IPS DF 6.9 (cell line): ENCODE results near the gene GCKR.

Experiments
- DNase-seq: peaks from one replicate; pipeline ENCODE4 v3.0.0-alpha.2; 2013; ENCODE audit warnings: low read depth, low spot score
- H3K27ac ChIP-seq: one replicate; pipeline ENCODE4 v1.5.1; 2013; ENCODE audit warnings: low read length, control low read depth
- H3K27me3 ChIP-seq: 2 replicates; pipeline ENCODE4 v1.6.1; 2013; ENCODE audit warnings: mild to moderate bottlenecking, low read length; ENCODE audit not compliant: control insufficient read depth, insufficient read depth
- H3K36me3 ChIP-seq: 2 replicates; pipeline ENCODE4 v1.6.1; 2013; ENCODE audit warnings: low read length; ENCODE audit not compliant: control insufficient read depth, insufficient read depth
- H3K4me1 ChIP-seq: 2 replicates; pipeline ENCODE4 v1.6.1; 2013; ENCODE audit warnings: low read length; ENCODE audit not compliant: control insufficient read depth, insufficient read depth
- H3K4me3 ChIP-seq: 2 replicates; pipeline ENCODE4 v1.5.1; 2013; ENCODE audit warnings: mild to moderate bottlenecking, low read length
- H3K9me3 ChIP-seq: 2 replicates; pipeline ENCODE4 v1.6.1; 2013; ENCODE audit warnings: low read length, inconsistent platforms; ENCODE audit not compliant: control insufficient read depth, insufficient read depth
- WGBS: extraction: QIAGEN DNeasy Blood & Tissue Kit; methylation state at CpG from one replicate; pipeline ENCODE4 v1.1.7; 2013; ENCODE audit warnings: mixed read lengths, missing lambda C conversion rate; ENCODE audit not compliant: insufficient read length, insufficient coverage; 5-methylcytosine and 5-hydroxymethylcytosine counted together

The GCKR gene, protein sequence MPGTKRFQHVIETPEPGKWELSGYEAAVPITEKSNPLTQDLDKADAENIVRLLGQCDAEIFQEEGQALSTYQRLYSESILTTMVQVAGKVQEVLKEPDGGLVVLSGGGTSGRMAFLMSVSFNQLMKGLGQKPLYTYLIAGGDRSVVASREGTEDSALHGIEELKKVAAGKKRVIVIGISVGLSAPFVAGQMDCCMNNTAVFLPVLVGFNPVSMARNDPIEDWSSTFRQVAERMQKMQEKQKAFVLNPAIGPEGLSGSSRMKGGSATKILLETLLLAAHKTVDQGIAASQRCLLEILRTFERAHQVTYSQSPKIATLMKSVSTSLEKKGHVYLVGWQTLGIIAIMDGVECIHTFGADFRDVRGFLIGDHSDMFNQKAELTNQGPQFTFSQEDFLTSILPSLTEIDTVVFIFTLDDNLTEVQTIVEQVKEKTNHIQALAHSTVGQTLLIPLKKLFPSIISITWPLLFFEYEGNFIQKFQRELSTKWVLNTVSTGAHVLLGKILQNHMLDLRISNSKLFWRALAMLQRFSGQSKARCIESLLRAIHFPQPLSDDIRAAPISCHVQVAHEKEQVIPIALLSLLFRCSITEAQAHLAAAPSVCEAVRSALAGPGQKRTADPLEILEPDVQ

DNA sequence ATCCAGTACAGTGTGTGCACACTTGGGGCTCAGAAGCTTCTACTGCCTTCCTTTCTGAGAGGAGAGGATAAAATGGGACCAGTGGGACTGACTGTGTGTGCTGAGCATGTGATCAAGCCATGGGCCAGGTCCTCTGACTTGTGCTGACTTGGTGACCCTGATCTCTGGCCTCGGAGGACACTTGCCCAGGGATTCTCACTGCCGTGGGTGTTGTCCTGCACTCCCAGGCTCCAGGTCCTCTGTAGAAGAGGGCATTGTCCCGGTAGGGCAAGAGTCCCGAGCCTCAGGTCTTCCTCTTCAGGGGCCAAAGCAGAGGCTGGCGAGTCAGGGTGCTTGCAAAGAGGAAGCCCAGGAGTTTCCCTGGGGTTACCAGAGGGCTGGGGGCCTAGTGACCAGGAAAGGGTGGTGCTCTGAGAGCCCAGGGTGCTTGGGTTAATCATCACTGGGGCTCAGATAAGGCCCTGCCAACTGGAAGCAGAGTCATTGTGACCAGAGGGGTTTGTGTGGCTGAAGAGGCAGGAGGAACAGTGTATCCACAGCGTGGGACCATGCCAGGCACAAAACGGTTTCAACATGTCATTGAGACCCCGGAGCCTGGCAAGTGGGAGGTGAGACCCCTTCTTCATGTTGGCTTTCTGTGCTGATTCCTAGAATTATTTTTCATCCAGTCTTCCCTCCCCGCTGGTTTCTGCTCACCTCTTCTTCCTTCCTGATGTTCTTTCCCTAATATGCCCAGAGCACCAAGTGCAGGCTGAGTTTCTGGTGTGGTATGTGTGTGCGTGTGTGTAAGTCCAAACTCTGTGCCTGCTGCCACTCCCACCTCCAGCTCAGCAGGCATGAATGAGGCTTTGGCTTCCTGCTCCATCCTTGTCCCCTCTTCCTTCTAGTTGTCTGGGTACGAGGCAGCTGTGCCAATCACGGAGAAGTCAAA, at the start of gene GCKR:
Gene GCKR (plus strand): TSS at position 483 of the 931 bp plus-strand sequence. CDS start 66 bp downstream, at position 549.
- Histone ChIP-seq H3K36me3 (no peaks in the 10 kb centered on the region), H3K9me3 (no peaks in the 10 kb centered on the region), H3K27ac (no peak within 1 kb of the TSS), H3K4me1 (peaks cover 2% of the 10 kb centered on the region; the same call in 1 of the 2 replicates), H3K27me3 (no peaks in the 10 kb centered on the region; the same call in 1 of the 2 replicates), H3K4me3 (no peak within 1 kb of the TSS)
- DNase-seq = no peak
- WGBS = no CpG with 5 or more reads among the region's 12 CpGs

DNA sequence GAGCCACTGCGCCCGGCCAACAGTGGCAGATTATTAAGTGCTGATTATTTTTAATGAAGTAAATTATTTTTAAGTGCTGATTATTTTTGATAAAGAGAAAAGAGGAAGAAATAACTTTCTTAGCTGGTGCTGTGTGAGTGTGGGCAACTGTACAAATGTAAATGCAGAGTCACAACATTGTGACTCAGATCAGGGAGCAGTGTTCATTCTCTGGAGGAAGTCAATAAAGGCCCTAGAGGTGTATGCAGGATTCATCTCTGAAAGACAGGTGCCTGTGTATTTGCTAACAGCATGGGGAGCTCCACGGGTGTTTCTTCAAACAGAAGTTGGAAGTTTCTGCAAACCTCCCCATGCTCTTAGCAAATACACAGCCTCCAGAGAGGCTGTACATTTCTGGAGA, 48.3 kb upstream of the GCKR start:
- Histone ChIP-seq H3K36me3 (no peaks in the 10 kb centered on the region; the same call in none of the 2 replicates), H3K27me3 (no peaks in the 10 kb centered on the region), H3K9me3 (no peaks in the 10 kb centered on the region), H3K4me3 (no peak overlapping the region), H3K27ac (no peak overlapping the region), H3K4me1 (no peaks in the 10 kb centered on the region)
- WGBS = no CpG with 5 or more reads among the region's 3 CpGs
- DNase-seq = no peak

DNA sequence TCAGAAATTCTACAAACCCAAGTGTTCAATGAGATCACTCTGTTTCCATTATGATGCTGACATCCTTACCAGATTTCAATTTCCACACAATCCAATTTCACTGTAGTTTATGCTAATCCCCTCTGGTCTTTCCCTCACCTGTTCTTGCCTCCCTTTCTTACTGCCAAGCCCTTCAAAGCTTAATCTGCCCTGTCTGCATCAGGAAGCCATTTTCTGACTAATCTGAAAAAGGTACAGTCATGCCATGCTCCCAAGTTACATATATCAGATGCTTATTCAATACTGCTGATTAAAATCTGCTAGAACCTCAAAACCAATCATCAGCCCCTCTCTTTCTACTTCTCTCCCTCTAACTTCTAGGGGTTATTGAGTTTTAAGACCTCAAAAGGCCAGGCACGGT, 45.5 kb upstream of the GCKR start:
- H3K27ac ChIP-seq = no peak overlapping the region
- H3K27me3 ChIP-seq = no peaks in the 10 kb centered on the region
- H3K36me3 ChIP-seq = no peaks in the 10 kb centered on the region
- no peak overlapping the region for H3K4me3 ChIP-seq
- H3K9me3 ChIP-seq = no peaks in the 10 kb centered on the region
- no CpG with 5 or more reads among the region's 1 CpG for WGBS
- no peaks in the 10 kb centered on the region for H3K4me1 ChIP-seq
- no peak for DNase-seq

DNA sequence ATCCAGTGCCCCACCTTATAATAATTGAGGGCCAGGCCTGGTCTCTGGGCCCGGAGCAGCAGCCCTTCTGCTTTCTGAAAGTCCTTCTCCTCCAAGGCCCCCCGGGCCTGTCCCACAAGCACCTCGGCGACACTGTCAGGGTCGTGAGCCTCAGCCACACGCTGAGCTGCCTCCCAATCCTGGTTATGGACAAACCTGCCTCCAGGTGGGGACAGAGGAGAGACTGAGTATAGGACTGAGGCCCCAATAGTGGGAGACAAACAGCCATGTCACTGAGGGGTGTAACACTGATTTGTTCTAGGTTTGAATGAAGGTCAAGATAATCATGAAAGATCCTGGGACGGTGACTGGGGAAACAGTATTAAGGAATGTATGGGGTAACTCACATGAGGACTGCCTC, 42.7 kb upstream of the GCKR start:
- Histone ChIP-seq H3K27me3 (no peaks in the 10 kb centered on the region), H3K27ac (no peak overlapping the region), H3K9me3 (no peaks in the 10 kb centered on the region), H3K4me3 (no peak overlapping the region), H3K36me3 (no peaks in the 10 kb centered on the region; the same call in 1 of the 2 replicates), H3K4me1 (no peaks in the 10 kb centered on the region)
- DNase-seq = no peak
- WGBS = no CpG with 5 or more reads among the region's 7 CpGs

DNA sequence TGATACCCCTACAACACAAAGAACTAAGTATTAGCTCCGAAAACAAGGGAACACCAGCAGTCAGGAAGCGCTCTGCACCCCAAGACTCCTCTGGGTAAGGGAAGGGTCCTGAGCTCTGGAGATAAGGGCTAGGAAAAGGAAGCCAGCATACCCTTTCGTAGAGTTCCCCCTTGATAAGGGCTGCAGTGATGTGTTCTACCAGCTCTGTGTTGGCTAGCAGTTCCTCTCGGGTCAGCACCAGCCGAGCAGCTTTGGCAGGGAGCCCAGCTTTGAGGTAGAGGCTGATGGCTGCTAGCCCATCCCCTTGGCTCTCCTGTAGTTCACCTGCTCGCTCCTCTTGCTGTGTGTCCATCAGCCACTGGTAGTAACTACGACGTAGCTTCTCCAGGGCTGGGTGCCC, 35.5 kb upstream of the GCKR start:
- H3K27ac ChIP-seq = no peak overlapping the region
- no CpG with 5 or more reads among the region's 8 CpGs for WGBS

DNA sequence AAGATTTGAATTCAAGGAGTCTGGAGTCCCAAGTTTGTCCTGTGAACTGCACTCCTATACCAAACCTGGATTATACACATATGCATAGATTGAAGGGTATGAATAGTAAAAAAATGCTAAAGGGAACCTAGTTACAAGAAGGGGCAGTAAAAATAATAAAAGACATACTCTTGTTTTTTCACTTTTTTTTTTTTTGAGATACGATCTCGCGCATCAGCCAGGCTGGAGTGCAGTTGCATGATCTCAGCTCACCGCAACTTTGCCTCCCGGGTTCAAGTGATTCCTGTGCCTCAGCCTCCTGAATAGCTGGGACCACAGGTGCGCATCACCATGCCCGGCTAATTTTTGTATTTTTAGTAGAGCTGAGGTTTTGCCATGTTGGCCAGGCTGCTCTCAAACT, 32.2 kb upstream of the GCKR start:
- WGBS = no CpG with 5 or more reads among the region's 7 CpGs
- H3K9me3 ChIP-seq = no peaks in the 10 kb centered on the region

More for the DNA sequence above, 35.5 kb upstream of the GCKR start:
- Histone ChIP-seq H3K4me3 (no peak overlapping the region), H3K4me1 (no peaks in the 10 kb centered on the region), H3K9me3 (no peaks in the 10 kb centered on the region), H3K36me3 (no peaks in the 10 kb centered on the region; the same call in 1 of the 2 replicates), H3K27me3 (no peaks in the 10 kb centered on the region)
- DNase-seq = no peak

DNA sequence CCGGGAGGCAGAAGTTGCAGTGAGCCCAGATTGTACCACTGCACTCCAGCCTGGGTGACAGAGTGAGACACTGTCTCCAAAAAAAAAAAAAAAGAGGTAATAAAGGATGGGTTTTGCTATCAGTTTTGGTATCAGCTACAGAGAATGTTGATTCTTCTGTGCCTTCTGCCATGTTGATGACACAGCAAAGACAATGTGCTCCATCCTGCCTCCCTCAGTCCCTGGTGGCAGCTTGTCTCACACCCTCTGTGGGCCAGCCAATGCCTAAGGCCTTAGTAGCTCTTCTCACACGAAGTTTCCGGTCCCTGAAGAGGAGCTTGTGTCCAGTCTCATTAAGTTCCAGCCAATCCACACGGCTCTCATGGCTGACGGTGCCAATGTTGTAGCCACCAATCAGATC, 24.7 kb upstream of the GCKR start:
- DNase-seq = no peak
- Histone ChIP-seq H3K4me3 (no peak overlapping the region), H3K27ac (no peak overlapping the region), H3K4me1 (no peaks in the 10 kb centered on the region), H3K36me3 (no peaks in the 10 kb centered on the region), H3K9me3 (no peaks in the 10 kb centered on the region), H3K27me3 (no peaks in the 10 kb centered on the region)
- WGBS = no CpG with 5 or more reads among the region's 5 CpGs

More for the DNA sequence above, 32.2 kb upstream of the GCKR start:
- no peaks in the 10 kb centered on the region for H3K4me1 ChIP-seq
- no peak overlapping the region for H3K4me3 ChIP-seq
- no peaks in the 10 kb centered on the region for H3K36me3 ChIP-seq
- no peak overlapping the region for H3K27ac ChIP-seq
- H3K27me3 ChIP-seq = no peaks in the 10 kb centered on the region
- DNase-seq = no peak

DNA sequence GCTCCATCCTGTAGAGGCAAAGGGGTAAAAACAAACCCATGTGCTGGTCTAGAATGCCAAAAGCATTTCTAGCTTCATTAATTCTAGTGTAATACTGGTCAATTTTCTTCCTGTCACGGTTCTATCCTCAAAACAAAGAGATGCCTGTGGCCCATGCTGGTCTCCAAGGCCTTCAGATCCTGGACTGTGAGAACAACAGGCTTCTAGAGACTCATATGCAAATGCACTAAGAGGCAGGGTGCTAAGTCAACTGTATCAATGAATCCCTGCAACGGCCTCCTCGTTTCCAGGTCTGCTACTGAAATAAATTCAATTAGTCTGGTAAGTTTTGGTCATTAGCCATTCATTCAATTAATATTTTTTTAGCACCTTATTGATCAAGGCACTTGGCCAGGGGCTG, 11.1 kb upstream of the GCKR start:
- Histone ChIP-seq H3K36me3 (no peaks in the 10 kb centered on the region), H3K9me3 (no peaks in the 10 kb centered on the region), H3K27me3 (no peaks in the 10 kb centered on the region), H3K4me1 (no peaks in the 10 kb centered on the region), H3K4me3 (no peak overlapping the region), H3K27ac (no peak overlapping the region)
- DNase-seq = no peak
- WGBS = no CpG with 5 or more reads among the region's 3 CpGs

DNA sequence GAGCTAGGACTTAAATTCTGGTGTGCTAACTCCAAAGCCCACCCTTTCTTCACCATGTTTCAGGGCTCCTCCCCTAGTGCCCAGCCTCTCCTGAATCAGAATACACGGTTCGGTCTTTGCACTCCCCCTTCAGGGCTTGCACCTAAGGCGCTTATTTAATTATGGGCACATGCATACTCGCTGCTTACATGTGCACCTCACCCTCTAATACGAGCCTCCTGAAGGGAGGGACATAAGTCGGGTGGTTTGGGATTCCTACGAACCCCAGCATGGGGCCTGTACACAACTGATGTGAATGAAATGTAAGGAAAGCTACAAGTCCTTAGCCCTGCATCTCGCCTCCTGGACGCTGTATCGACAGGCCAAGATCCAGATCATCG, 7.5 kb upstream of the GCKR start:
- no peak for DNase-seq

More for the DNA sequence above, 7.5 kb upstream of the GCKR start:
- no peak overlapping the region for H3K27ac ChIP-seq
- H3K4me1 ChIP-seq = peaks cover under 1% of the 10 kb centered on the region; the same call in 1 of the 2 replicates
- WGBS = no CpG with 5 or more reads among the region's 11 CpGs
- H3K27me3 ChIP-seq = no peaks in the 10 kb centered on the region; the same call in 1 of the 2 replicates
- peak overlapping the region; percentile 65; the same call in 1 of the 2 replicates for H3K4me3 ChIP-seq
- H3K9me3 ChIP-seq = no peaks in the 10 kb centered on the region
- H3K36me3 ChIP-seq = no peaks in the 10 kb centered on the region
